Peyer's patch (tissue), 4 donors: Measurements from ENCODE around the gene SACS. TPM values are rescaled to one million over a fixed set of nuclear protein-coding genes. Genes with fewer than 3 reads are reported as not detected.

Source experiments
- DNase-seq, 3 donors: peaks; one replicate each; pipeline ENCODE4 v3.0.0-alpha.2; 2017 to 2019
- H3K27ac ChIP-seq, 4 donors: fragments of 200-600 bp; sonication (generic); one replicate each; pipeline ENCODE4 v1.5.1; 2016 to 2019
- H3K27me3 ChIP-seq, 2 donors: fragments of 200-600 bp; sonication (generic); one replicate each; pipeline ENCODE4 v1.5.1; 2019
- H3K36me3 ChIP-seq, 3 donors: fragments of 200-600 bp; sonication (generic); one replicate each; pipeline ENCODE4 v1.5.1; 2016 to 2019
- H3K4me1 ChIP-seq, 4 donors: fragments of 200-600 bp; sonication (generic); one replicate each; pipeline ENCODE4 v1.5.1; 2016 to 2019
- H3K4me3 ChIP-seq, 4 donors: fragments of 200-600 bp; sonication (generic); 1 replicate in 3 of 4; 2 replicates in 1 of 4; pipeline ENCODE4 v1.5.1; 2016 to 2019; ENCODE audit warnings: mild to moderate bottlenecking in 1 of 4
- H3K9me3 ChIP-seq, 4 donors: fragments of 200-600 bp; sonication (generic); one replicate each; pipeline ENCODE4 v1.5.1; 2016 to 2019; ENCODE audit warnings: mild to moderate bottlenecking in 1 of 4
- POLR2A ChIP-seq, 2 donors: fragments of 450-650 bp; IDR thresholded peaks; one replicate each; pipeline ENCODE4 v1.5.1; 2017; ENCODE audit warnings: antibody characterized with exemption in 2 of 2, mild to moderate bottlenecking in 2 of 2, moderate library complexity in 2 of 2
- total RNA-seq, 4 donors: library from RNA; depleted of rRNA; stranded (reverse); fragments of >200 nt; gene quantifications; one replicate each; pipeline ENCODE4 v1.1.0, GENCODE V29; 2016
- TF ChIP-seq, protein P1 (sequence below), 6 experiments: fragments of 450-650 bp in 4 of 6; fragments of 200-600 bp in 2 of 6; sonication (generic) in 1 of 6; IDR thresholded peaks; one replicate each; pipeline ENCODE4 v1.5.1; 2017 to 2019; ENCODE audit warnings: antibody characterized with exemption in 6 of 6, mild to moderate bottlenecking in 3 of 6, moderate library complexity in 1 of 6

SACS gene
- total RNA-seq, 4 donors from 2014 or later: 5.4 to 49.5 (median 5.9) TPM

DNA sequence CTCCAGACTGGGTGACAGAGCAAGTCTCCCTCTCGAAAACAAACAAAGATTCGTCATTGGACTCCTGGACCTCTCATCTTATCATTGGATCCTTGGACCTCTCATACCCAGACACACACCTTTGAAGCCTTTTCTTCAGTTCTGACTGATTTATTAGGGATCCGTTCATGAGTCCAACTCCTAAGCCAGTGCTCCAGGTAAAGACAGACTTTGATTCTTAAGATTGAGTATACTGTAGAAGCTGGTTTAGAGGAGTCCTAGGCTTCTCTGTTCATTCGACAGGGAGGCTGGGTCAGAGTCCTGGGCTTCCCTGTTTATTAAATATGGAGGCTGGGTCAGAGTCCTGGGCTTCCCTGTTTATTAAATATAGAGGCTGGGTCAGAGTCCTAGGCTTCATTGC is 38.7 kb downstream of the SACS start:
- no peaks in the 10 kb centered on the region for H3K4me1 ChIP-seq
- no peaks in the 10 kb centered on the region for H3K9me3 ChIP-seq
- TF ChIP-seq POLR2A (IDR thresholded peaks at IDR 0.05): no peak
- TF ChIP-seq, protein P1, sequence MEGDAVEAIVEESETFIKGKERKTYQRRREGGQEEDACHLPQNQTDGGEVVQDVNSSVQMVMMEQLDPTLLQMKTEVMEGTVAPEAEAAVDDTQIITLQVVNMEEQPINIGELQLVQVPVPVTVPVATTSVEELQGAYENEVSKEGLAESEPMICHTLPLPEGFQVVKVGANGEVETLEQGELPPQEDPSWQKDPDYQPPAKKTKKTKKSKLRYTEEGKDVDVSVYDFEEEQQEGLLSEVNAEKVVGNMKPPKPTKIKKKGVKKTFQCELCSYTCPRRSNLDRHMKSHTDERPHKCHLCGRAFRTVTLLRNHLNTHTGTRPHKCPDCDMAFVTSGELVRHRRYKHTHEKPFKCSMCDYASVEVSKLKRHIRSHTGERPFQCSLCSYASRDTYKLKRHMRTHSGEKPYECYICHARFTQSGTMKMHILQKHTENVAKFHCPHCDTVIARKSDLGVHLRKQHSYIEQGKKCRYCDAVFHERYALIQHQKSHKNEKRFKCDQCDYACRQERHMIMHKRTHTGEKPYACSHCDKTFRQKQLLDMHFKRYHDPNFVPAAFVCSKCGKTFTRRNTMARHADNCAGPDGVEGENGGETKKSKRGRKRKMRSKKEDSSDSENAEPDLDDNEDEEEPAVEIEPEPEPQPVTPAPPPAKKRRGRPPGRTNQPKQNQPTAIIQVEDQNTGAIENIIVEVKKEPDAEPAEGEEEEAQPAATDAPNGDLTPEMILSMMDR (IDR thresholded peaks at IDR 0.05): no peak
- no peaks in the 10 kb centered on the region for H3K27me3 ChIP-seq
- no peak overlapping the region for H3K4me3 ChIP-seq
- H3K27ac ChIP-seq: no peak overlapping the region
- no peak for DNase-seq
- H3K36me3 ChIP-seq: no peaks in the 10 kb centered on the region

DNA sequence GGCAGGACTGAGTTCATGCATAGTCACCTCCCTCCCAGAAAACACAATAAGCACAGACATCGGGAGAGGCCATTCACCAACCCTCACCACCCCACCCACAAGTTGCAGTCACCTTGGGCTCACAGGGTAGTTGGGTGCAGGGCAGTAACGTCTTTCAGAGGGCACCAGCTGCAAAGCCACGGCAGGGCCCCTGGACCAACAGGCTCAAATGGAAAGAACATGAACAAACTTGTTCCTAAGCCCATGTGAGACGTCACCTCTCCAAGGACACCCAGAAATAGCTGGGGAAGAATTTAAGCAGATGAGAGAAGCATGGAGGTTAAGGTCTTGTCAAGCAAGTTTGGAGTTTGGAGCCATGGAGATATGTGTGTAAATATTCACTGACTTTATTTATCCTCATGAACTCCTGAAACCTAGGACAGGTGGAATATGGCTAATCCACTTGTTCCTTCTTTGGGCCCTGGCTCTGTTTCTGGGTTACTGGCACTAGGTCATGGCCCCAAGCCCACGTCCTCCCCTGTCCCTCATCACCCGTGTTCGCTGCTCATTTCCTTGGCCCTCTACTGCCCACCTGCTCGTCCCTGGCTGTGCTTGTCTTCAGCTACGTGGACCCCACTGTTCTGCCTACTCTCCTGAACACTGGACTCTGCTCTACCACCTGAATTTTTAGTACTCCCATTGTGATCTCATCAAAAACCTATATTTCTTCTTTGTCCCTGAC is 40.4 kb downstream of the SACS start:
- Histone ChIP-seq H3K9me3 (no peaks in the 10 kb centered on the region), H3K27ac (no peak overlapping the region), H3K36me3 (no peaks in the 10 kb centered on the region), H3K4me3 (no peak overlapping the region), H3K27me3 (no peaks in the 10 kb centered on the region), H3K4me1 (no peaks in the 10 kb centered on the region)
- TF ChIP-seq POLR2A (IDR thresholded peaks at IDR 0.05): no peak
- TF ChIP-seq, protein P1 (IDR thresholded peaks at IDR 0.05): no peak
- DNase-seq: no peak

DNA sequence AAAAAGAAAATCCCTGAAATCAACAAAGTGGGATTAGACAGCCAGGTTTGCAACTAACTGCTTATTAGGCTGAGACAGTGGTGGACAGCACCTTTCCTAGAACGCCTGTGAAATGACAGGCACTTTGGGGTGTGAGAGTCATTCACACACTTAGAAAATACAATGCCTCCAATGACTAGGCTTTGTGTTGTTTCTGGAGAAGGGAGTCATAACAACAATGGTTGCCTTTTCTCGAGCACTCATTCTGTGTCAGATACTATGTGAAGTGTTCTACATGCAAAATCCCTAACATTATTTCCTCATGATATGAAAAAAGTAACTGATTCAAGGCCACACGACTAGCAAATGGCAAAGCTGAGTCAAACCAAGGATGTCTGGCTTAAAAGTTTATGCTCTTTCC is 41.2 kb downstream of the SACS start:
- Histone ChIP-seq H3K36me3 (no peaks in the 10 kb centered on the region), H3K27me3 (no peaks in the 10 kb centered on the region), H3K27ac (no peak overlapping the region), H3K4me3 (no peak overlapping the region), H3K4me1 (no peaks in the 10 kb centered on the region), H3K9me3 (no peaks in the 10 kb centered on the region)
- DNase-seq: no peak
- no peak for TF ChIP-seq POLR2A (IDR thresholded peaks at IDR 0.05)
- TF ChIP-seq, protein P1 (IDR thresholded peaks at IDR 0.05): no peak

DNA sequence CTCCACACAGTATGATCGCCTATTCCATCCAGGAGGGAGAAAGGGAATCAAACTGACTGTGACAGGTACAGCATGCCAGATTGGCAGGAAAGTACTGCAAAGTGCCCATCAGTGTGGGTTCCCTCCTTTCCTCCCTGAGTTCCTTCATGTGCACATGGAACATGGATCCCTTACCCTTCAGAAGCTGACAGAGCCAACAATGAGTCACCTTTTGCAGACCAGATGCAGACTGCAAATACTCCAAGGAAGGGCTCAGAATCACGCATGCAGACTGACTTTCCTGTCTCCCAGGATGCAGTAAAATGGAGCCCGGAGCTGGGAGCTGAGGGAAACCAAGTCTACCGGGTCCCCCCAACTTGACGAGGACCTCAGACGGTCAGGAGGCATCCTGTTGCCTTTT is 41.8 kb downstream of the SACS start:
- H3K9me3 ChIP-seq: no peaks in the 10 kb centered on the region
- H3K27ac ChIP-seq: no peak overlapping the region
- TF ChIP-seq, protein P1 (IDR thresholded peaks at IDR 0.05): no peak
- no peak for TF ChIP-seq POLR2A (IDR thresholded peaks at IDR 0.05)
- H3K27me3 ChIP-seq: no peaks in the 10 kb centered on the region
- DNase-seq: no peak
- no peaks in the 10 kb centered on the region for H3K36me3 ChIP-seq
- H3K4me1 ChIP-seq: no peaks in the 10 kb centered on the region
- H3K4me3 ChIP-seq: no peak overlapping the region

DNA sequence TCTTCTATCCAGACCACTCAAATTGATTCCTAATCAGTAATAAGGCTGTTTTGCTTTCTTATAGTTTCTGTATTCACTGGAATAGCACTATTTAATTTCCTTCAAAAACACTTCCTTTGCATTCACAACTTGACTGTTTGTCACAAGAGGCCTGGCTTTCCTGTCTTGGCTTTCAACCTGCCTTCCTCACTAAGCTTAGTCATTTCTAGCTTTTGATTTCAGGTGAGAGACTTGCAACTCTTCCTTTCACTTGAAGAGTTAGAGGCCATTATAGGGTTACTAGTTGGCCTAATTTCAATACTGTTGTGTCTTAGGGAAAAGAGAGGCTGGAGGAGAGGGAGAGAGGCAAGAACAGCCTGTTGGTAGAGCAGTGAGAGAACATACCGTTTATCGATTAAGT is 47.0 kb downstream of the SACS start:
- Histone ChIP-seq H3K27me3 (no peaks in the 10 kb centered on the region), H3K9me3 (no peaks in the 10 kb centered on the region), H3K4me3 (no peak overlapping the region), H3K27ac (no peak overlapping the region), H3K36me3 (no peaks in the 10 kb centered on the region), H3K4me1 (no peaks in the 10 kb centered on the region)
- no peak for DNase-seq
- TF ChIP-seq, protein P1 (IDR thresholded peaks at IDR 0.05): no peak
- TF ChIP-seq POLR2A (IDR thresholded peaks at IDR 0.05): no peak
